HG03460 (cell line): Measurements from ENCODE around the gene CMTM2.
"Not testable (repeated sequence)": the region's sequence is repeated elsewhere in the genome, so short reads cannot be mapped to it uniquely, and the experiment has no call there.

ENCODE experiments used
- ATAC-seq: cut with Tn5 transposase; IDR thresholded peaks from one replicate; pipeline ENCODE4 v1.9.1; 2021; ENCODE audit not compliant: unreplicated experiment

The CMTM2 gene

DNA sequence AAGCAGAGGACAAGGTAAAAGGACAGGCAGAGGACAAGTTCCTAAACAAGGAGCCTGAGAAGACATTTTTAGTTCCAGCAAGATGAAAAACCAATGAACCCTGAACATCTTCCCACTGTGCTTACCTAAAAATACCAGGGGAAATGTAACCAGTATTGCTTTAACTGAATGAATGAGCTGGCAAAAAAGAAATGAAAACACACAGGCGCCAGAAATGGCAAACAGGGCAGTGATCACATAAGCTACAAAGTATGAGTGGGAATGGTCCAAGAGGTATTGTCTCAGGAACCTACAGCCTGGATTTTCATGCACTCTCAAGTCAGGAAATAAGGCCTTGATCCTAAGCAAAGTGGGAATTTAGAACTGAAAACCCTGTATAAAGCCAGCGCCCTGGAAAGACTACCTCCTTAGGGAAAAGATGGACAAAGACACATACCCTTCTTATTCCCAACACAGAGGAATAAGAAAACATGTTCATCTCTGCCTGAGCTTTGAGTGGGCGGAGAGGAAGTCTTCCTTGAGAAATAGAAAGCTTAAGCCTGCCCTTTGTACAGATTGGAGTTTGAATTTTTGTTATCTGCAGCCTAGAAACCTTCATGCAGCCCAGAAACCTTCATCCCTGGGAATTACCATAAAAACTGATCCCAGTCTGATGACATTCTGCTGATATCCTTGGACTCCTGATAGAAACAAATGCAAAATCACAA is 2.1 kb downstream of the CMTM2 start:
- ATAC-seq: no peak

DNA sequence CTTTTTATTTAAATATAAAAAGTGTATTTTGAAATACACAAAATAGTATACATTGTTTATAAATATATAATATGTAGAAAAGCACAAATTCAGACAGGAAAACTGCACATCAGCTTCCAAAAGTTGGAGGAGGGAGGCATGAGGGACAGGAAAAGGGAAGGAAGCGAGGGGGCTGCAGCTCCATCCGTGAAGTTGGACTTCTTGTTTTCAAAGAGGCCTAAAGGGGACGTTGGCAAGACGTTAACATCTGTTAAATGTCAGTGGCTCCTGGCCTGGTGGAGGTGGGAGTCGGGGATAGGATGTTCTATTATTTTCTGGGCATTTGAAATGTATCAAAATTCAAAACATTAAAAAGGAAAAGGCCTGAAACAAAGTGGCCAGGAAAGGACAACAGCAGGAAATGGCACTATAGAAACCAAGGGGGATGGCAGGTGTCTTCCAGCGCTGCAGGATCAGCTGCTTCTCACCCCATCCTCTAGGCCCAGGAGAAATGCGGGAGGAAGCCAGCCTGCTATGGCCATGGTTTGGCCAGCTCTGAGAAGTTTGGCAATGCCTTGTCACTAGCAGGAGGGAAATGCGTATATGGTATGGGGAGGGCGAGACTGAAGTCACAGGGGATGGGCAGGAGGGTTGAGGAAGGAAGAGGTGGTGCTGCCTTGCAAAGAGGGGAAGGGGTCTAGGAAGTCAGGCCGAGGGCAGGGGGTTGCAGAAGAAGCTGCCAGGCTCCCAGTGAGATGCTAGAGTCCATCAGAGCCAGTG is 6.4 kb downstream of the CMTM2 start:
- no peak for ATAC-seq

DNA sequence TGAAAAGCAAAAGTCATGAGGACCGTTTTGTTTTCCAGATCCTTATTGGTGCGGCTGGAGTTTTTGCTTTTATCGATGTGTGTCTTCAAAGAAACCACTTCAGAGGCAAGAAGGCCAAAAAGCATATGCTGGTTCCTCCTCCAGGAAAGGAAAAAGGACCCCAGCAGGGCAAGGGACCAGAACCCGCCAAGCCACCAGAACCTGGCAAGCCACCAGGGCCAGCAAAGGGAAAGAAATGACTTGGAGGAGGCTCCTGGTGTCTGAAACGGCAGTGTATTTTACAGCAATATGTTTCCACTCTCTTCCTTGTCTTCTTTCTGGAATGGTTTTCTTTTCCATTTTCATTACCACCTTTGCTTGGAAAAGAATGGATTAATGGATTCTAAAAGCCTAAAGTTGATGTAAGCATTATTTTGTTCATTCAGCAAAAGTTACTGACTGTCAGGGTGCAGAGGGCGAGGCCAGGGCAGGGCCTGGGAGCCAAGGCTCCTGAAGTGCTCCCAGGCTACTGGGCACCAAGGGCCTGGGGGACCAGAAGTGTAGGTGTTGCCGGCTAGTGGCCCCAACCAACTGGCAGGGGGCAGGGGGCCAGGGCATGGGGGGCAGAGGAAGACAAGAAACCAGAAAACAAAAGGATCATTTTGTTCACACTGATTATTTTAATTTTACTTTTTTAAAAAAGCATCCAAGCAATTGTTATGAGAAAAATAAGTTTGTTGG is 8.8 kb downstream of the CMTM2 start:
- ATAC-seq: no peak

DNA sequence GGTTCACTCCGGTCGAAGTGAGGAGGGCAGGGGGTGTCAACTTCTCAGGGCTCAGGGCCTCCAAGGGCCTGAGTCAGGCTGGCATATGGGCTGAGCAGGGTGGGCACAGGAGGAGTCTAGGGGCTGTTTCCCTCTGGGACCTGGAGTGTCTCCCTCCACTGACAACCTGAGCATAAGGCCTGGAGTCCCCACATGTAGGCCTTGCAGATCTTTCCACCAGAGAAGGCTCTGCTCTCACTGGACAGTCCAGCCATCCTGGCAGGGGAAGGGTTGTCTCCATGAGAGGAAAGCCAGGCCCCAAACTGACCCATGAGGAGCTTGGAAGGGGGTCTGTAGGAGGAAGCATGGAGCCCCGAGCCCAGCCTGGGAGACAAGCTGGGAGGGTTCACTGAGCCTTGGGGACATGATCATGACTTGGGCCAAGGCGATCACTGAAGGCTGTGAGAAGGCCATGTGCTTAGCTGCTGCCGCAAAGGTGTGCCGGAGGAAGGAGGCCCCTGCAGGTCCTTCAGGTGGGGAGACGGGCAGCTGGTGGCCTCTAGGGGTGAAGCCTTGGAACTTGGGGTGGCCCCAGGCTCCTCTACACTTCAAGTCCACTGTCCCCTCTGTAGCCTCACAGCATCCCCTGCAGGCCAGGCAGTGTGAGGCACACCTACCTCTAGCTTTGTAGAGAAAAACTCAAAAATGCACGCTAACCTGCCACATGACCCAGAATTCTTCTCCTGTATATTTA is 9.9 kb downstream of the CMTM2 start:
- ATAC-seq: peak; percentile 70

DNA sequence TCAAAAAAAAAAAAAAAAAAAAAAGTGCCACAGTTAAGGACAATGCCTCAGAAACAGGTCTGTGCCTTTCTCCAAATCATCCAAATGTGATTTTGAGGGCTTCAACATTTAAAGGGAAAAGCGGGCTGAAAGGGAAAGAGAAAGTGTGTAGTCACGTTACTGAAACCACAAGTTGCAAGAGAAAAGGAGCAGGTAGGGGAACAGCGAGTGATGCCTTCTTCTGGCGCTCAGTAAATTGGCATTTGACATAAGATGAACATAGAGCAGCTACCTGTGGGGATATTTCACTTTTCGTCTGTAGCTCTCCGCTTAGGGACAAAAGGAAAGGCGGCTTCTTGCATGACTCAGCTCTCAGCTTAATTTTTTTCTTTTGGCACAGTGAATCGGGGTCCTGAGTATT is 11.1 kb downstream of the CMTM2 start:
- ATAC-seq: no peak

DNA sequence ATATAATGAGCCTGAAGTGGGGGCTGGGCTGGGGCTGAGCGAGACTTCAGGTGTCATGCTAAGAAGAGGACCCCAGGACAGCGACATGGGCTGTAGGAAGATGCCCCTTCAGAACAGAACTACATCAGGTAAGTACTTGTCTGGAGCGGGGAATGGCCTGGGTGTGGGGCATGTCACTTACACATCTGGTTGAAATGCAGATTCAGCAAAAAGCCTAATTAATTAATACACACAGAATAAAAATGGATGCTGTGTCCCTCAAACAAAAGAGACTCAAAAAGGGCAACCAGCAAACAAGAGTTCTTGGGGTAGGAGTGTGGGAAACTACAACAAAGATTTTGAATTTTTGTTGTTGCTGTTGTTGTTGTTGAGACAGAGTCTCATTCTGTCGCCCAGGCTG is 11.8 kb downstream of the CMTM2 start:
- ATAC-seq: no peak

DNA sequence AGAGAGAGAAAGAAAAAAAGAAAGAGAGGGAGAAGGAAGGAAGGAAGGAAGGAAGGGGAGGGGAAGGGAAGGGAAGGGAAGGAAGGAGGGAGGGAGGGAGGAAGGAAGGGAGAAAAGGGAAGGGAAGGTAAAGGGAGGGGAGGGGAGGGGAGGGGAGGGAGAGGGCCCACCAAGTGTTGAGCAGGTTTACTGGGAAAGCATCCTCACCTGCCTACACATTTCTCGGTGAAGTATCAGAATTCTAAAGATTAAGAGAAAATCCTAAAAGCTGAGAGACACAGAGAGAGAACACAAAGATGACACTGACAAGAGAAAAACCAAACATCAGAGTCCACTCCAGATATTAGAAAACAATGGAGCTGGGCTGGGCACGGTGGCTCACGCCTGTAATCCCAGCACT is 13.0 kb downstream of the CMTM2 start:
- no peak for ATAC-seq

DNA sequence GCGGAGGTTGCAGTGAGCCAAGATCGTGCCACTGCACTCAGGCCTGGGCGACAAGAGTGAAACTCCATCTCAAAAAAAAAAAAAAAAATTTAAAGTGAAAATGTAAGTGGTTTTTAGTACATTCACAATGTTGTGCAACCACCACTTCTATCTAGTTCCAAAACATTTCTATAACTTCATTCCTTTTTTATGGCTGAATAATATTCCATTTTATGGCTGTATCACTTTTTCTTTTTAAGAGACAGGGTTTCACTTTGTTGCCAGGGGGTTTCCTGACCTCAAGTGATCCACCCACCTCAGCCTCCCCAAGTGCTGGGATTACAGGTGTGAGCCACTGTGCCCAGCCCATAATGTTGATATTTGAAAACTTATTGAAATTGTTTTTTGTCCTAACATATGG is 13.6 kb downstream of the CMTM2 start:
- no peak for ATAC-seq

DNA sequence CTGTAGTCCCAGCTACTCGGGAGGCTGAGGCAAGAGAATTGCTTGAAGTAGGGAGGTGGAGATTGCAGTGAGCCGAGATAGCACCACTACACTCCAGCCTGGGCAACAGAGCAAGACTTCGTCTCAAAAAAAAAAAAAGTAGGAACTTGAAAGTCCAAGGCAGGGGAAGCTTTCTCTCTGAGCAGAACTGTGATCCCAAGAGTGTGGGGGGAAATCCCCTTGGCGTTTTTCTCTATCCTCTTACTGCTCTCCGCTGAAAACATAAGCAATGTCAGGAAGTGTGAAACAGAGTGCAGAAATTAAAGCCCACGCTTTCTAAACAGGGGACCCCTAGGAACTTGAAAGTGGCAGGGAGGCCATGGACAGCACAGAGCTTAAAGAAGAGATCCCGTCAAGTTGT is 15.5 kb downstream of the CMTM2 start:
- no peak for ATAC-seq

DNA sequence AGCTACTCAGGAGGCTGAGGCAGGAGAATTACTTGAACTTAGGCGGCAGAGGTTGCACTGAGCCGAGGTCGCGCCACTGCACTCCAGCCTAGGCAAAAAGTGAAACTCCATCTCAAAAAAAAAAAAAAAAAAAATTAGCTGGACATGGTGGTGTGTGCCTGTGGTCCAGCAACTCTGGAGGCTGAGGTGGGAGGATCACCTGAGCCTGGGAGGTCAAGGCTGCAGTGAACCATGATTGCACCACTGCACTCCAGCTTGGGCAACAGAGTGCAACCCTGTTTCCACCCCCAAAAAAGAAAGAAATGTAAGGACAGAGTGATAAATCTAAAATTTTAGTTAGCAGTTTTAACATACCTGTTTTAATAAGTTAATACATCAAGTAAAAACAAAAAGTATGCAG is 17.3 kb downstream of the CMTM2 start:
- not testable (repeated sequence) for ATAC-seq

DNA sequence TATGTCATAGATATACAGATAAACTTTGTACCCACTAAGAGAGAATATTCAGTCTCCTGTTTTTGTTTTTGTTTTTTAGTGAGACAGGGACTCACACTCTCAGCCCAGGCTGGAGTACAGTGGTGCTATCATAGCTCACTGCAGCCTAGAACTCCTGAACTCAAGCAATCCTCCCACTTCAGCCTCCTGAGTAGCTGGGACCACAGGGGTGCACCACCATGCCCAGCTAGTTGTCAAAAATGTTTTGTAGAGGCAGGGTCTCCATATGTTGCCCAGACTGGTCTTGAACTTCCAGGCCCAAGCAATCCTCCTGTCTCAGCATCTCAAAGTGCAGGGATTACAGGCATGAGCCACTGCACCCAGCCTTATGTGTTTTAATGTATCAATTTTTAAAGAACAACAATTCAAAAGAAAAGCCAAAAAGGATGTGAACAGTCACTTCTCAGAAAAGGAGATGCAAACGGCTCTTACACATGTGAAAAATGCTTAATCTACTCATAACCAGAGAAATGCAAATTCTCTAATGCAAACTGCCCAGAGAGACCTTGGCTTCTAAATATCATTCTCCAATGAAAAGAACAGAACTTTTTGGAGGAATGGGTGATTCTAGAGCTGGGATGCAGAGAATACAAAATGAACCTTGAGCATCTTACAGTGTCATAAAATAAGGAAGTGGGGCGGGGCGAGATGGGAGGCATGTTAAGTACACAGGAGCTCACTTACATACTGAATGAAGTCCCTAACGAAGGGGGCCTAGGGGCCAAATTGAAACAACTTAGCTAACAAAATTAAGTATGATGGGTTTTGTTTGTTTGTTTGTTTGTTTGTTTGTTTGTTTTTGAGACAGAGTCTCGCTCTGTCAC is 18.0 kb downstream of the CMTM2 start:
- ATAC-seq: no peak

DNA sequence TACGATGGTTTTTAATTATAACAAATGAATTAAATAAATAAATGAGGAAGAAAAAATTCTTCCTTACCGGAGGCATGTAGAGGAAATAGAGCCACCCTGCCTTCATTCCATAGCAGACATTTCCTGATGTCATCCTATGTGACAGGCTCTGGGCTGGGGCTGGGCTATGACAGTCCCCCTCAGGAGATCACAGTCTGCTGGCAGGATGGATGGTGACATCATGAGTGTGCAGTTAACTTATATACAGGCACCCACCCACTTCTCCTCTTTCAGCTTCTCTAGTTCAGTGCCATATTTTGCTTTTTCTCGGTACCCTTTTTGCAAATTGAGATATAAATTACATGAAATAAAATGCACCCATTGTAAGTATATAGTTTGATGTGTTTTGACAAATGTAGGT is 18.8 kb downstream of the CMTM2 start:
- no peak for ATAC-seq

DNA sequence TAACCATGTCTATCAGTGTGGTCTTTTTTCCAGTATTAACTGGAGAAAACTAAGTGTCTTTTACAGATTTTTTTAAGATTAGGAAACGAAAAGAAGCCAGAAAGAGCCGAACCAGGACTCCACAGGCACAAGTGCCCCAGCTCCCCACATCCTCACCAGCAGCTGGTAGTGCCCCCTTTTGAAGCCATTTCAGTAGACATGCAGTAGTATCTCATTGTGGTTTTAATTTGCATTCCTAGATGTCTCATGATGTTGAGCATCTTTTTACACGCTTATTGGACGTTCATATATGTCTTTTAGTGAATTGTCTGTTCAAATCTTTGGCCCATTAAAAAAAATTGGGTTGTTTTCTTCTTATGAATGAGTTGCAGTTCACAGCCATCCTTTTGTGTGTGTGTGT is 20.5 kb downstream of the CMTM2 start:
- no peak for ATAC-seq

DNA sequence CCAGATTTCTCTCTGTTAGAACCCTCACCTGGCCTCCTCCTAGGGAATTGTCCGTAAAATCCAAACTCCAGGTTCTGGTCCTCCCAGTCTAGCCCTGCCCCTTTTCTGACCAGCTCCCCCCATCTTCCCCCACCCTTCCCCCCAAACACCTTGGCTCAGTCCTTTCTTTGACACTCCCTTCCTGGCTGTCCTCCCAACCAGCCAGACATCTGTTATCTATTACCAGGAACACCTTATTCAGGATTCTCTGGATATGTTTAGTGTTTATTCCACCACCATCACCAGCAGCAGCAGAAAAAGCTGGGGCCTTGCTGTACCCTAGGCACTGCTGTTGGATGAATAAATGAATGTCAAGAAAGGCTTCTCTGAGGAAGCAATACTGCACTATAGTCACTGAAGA is 21.2 kb downstream of the CMTM2 start:
- no peak for ATAC-seq

DNA sequence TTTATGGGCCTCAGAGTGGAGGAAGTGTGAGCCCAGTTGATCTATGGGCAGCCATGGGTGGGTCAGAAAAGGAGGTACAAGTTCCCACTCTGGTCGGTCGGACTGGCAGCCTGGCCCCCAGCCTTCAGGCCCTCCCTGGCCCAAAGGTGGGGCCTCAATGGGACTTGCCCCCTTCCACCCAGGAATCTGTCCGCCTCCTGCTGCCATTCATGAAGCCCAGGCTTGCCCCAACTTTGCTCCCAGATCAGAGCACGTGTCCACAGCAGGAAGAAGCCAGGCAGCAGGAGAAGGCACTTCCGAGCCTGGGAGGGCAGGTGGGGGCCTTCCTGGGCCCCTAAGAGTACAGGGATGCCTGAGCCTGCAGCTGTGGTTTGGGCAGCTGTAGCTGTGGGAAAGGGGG is 22.2 kb downstream of the CMTM2 start:
- no peak for ATAC-seq

DNA sequence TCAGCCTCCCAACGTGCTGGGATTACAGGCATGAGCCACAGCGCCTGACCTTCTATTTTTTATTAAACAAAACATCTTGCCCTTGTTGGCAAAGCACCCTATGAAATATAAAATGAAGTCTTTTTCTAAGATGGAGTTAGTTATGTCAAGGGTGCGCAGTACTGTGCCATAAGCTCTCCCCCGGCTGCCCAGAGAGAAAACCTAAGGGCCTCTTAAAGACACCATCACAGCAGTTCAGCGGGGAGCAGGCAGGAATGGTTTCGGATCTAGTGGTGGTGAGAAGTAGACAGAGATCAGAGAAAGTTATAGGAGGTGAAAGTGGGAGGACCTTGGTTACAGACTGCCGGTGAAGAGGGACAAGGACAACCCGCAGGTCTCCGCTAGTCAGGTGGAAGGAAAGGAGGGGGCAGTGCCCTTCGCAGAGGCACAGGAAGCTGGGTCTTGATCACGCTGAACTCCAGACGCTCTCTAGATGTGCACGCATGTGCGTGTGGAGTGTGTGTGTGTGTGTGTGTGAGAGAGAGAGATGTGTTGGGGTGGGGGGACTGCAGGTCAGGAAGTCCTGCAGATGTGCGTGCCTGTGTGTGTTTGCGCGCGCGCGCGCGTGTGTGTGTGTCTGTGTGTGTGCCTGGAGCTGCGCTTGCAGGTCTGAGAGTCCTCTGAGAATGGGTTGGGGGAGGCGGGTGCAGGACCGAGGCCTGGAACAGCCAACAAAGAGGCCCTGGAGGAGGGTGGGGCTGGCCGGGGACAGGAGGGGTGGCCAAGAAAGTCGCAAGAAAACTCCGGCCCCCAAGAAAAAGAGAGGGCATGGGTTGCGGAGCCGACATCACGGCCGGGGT is 24.5 kb downstream of the CMTM2 start:
- peak; percentile 30 for ATAC-seq

DNA sequence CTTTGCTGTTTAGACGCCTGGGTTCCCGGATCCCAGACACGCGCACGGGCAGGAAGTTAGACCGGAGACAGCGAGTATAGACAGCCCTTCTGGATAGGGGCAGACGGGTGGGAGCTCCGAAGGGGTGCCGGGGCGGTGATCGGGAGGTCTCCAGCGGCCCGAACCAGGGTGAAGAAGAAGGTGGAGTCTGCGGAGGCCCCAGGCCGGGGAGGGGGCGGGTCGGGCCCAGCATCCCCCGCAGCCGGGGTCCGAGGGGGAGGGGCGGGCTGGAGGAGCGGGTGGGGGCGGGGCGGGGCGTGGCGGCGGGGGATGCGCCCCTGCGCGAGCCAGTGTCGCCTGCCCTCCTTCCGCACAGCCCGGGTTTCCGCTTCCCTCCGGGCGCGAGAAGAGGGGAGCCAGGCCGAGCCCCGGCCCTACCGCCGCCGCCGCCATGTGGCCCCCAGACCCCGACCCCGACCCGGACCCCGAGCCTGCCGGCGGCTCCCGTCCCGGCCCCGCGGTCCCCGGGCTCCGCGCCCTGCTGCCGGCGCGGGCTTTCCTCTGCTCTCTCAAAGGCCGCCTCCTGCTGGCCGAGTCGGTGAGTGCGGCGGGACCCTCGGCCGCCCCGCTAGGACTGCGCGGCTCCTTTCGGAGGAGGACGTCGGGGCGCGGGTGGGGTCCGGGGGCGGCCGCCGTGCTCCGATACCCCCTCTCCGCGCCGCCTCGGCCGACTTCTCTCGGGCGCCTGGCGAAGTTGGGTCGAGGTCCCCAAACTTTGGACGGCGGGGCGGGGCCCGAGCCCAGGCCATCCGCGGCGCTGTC is 25.3 kb downstream of the CMTM2 start, which contains the start of gene CMTM3:
CMTM3 (plus strand) TSS at position 329 of the 801 bp plus-strand sequence; CDS start at position 431, 102 bp downstream.
- ATAC-seq: peak; percentile 45

DNA sequence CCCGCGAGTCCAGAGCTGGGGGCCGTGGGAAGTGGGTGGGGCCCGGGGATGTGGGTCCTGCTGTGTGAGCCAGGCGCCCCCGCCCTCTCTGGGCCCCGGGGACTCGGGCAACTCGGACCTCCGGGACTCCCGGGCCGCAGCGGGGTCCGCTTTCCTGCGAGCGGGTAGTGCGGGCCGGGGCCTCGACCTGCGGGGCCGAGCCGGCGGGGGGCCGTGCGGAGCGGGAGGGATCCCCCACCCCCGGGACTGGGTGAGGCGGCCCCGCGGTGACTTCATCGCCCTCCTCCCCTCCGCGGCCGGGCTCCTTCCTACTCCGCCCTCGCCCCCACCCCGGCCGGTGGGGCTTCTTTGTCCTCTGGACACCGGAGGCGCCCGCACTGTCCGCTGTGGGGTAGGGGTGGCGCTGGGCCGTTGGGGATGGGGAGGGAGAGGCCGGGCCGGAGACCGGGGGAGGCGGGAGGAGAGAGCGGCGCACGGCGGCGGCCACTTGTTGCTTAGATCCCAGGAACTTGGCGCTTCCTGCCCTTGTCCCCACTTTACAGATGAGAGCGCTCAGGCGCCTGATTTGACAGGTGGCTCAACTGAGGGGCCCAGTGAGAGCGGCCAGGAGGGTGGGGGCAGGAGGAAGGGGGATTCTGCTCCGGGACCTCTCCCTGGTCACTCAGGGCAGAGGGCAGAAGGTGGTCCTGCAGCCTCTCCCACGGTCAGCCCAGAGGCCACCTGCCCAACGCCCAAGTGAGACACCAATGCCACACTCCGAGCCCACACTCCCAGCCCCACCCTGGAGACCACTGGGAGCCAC is 26.1 kb downstream of the CMTM2 start:
- peak; percentile 5 for ATAC-seq
